Inferior parietal cortex (tissue), 1 donor: Measurements from ENCODE around the gene XRCC3.

Experiments
- DNase-seq: peaks from one replicate; pipeline ENCODE4 v3.0.0-alpha.2; 2016; ENCODE audit errors: extremely low spot score

XRCC3 gene

DNA sequence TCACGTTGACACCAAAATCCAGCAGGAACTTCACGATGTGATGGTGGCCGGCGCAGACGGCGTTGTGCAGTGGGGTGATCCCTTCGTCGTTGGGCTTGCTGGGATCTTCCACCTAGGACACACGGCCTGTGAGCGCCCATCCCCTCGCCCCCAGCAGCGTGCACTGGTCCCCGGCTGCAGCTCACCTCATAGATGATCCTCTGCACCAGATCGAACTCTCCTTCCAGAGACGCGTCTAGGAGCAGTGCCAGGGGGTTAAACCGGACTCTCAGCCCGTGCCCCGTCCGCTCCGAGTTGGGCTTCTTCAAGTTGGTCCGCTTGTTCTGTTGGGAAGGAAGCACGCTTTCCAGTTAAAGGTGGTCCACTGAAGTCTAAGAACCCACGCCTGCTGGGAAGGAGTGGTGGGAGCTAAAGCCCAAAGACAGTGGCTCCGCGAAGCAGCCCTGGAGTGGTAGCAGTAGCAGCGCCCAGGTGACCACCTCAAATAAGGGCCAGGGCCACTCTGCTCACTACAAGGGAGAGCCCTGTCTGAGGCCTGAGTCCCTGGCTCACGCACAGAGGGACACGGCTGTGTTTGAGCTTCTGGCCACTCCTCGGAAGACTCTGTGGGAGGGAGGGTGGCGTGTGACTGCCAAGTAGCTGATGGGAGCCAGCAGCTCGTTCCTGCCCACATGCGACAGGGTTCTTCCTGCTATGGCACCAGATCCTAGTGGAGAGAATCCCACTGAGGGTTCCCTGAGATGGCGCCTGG, 23.6 kb upstream of the XRCC3 start:
- DNase-seq: no peak

GRCh38 chr14:103738166-103738565, 22.9 kb upstream of the XRCC3 start:
- DNase-seq: no peak

GRCh38 chr14:103737432-103738045, 22.3 kb upstream of the XRCC3 start:
- DNase-seq: no peak

- no peak for DNase-seq
Observed at GRCh38 chr14:103736546-103737431, 21.5 kb upstream of the XRCC3 start.

- no peak for DNase-seq
Observed at GRCh38 chr14:103735815-103736545, 20.7 kb upstream of the XRCC3 start.

- no peak for DNase-seq
Observed at GRCh38 chr14:103735439-103735814, 20.2 kb upstream of the XRCC3 start.

GRCh38 chr14:103735022-103735421, 19.8 kb upstream of the XRCC3 start:
- DNase-seq: no peak

- DNase-seq: no peak
Observed at GRCh38 chr14:103734081-103734888, 19.0 kb upstream of the XRCC3 start.

- DNase-seq: no peak
Observed at GRCh38 chr14:103733651-103734050, 18.4 kb upstream of the XRCC3 start.

DNA sequence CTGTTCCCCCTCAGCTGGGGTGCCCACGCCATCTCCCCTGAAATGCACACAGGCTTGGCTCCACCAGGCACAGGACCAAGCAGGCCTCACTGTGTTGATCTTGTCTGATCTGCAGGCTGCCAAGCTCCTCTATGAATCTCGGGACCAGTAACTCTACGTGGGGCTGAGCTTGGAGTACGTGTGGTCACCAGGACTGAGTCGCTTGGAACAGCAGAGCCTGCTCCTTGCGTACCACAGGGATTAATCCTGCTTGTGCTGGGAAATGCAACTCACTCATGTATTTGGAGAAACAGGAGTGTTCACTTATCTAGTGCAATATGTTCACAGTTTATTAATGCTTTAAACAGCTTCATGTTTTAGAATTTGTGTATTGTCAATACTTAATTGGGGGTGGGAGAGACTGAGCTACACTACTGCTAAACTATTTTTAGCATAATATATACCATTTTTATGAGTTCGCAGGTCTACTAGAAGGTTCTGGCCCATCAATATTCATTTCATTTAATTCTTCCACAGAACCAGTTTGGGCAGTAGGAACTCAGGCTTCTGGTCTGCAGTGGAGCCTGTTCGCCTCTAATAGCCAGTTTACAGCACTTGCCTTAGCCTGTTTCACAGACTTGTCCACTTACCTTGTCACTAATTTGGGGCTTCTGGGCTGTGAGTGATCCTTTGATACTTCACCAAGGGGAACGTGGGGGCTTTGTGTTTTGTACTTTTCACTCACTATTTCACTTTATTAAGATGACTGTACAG, 17.8 kb upstream of the XRCC3 start:
- DNase-seq: no peak

DNA sequence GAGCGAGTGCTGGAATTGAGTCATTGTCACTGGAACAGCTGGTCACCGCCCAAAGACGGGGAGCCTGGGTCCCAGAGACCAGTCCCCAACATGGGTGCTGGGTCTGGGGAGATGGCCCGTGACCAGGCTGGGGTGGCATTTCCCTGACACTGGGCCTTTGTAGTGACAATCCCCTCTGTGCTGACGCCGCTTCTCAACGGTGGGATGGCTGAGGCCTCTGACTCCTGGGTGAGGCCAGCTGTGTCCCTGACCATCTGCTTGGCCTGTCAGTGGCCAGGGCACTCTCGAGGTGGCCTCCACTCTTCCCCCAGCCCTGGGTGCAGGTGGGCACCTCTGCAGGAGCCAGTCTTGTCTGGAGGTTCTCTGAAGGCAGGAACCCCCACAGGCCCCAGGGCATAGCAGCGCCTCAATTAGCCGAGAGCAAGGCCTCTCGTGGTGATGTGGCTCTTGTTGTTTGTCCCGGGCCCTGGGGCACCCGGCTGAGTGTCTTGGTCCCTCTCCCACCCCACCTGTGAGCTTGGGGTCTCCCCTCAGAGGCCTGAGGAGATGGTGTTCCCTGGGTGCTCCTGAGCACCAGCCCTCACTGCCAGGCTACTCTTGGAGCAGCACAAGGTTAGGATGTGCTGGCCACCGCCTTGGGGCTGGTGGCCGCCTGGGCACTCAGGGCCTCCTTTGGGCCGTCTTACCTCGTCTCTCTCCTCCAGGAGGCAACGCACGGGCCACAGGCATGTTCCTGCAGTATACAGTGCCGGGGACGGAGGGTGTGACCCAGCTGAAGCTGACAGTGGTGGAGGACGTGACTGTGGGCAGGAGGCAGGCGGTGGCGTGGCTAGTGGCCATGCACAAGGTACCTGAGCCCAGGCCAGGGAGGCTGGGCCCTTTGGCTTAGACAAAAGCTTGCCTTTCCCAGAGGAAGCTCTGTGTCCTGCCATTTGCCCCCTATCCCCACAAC, 16.9 kb upstream of the XRCC3 start:
- no peak for DNase-seq

DNA sequence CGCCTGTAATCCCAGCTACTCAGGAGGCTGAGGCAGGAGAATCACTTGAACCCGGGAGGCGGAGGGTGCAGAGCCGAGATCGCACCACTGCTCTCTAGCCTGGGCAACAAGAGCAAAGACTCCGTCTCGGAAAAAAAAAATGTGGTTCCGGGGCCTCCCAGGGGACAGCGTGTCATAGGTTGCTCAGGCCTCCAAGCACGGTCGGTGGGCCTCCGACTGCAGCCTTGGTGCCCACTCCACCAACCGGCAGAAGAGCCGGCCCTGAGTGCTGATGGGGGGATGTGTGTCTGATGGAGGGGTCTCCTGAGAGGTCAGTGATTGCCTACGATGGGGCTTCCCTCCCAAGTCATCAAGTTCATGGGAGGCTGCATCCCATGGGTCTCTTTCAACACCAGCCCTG, 16.2 kb upstream of the XRCC3 start:
- no peak for DNase-seq

DNA sequence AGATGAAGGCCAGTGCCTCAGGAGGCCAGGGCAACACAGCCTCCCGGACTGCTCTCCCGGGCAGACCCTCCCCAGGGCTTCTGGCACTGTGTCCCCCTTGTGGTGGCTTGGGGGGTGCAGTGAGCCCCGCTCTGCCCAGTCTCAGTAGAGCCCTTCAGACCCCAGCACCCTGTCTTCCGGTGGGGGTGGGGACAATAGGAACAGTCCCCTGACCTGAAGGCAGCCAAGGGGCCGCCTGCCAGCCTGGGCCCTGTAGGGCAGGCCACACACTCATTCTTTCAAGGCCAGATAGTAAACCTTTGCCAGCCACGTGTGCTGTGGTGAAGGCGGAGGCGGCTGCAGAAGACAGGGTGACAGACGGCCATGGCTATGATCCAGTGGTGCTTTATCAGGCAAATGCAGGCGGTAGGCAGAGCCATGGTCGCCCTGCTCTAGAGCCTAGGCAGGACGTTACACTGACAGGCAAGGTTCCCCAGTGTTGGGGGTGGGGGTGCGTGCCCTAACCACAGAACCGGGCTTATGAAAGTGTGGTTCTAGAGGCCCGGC, 15.3 kb upstream of the XRCC3 start:
- no peak for DNase-seq

- DNase-seq: no peak
Observed at GRCh38 chr14:103729496-103730448, 14.5 kb upstream of the XRCC3 start.

DNA sequence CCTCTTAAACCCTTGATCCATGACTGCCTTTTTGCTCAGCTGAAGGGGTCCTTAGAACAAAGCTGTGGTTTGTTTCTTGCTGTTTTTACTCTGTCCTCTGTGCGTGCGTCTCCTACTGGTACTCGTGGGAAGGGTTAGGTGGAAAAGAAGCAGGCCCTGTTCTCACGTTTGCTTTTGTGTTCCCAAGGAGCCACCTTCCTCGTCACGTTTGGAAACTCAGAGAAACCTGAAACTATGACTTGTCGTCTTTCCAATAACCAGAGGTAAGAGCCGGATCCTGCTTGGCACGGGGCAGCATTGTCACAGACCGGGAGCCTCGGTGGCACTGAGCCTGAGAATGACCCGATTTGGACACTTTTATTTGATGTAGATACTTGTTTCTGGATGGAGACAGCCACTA, 13.5 kb upstream of the XRCC3 start:
- no peak for DNase-seq

GRCh38 chr14:103728141-103728540, 12.9 kb upstream of the XRCC3 start:
- no peak for DNase-seq

DNA sequence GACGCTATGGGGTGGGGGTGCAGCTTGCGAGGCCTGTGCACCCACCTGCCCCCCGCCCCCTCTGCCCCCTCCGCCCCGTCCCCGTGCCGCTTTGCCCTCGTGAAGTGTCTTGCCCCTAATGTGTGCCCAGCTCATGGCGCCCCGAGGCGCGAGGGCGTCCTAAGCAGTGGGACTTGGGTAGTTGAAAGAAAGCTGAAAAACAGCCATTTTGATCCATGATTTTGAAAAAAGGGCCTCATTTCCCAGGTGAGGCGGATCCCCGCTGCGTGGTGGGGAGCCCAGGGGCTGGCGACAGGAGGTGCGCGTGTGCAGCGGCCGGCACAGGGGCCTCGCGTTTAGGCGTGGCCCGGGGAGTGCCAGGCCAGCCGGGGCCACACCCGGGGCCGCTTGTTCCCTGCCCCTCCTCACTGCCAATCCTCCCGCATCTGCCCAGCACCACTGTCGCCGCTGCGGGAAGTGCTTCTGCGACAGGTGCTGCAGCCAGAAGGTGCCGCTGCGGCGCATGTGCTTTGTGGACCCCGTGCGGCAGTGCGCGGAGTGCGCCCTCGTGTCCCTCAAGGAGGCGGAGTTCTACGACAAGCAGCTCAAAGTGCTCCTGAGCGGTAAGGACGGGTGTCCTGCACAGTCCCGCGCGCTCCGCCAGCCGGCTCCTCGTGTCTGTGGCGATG, 12.2 kb upstream of the XRCC3 start:
- no peak for DNase-seq
